Ishikawa (cell line): ENCODE results near the gene THEM4.

Experiments
- CEBPB ChIP-seq: IDR thresholded peaks from 2 replicates; pipeline ENCODE4 v1.6.1; 2012
- EGR1 ChIP-seq: IDR thresholded peaks from 2 replicates; pipeline ENCODE4 v1.6.1; 2012
- EP300 ChIP-seq: IDR thresholded peaks from 2 replicates; pipeline ENCODE4 v1.6.1; 2012; ENCODE audit warnings: borderline replicate concordance
- MAX ChIP-seq: IDR thresholded peaks from 2 replicates; pipeline ENCODE4 v1.6.1; 2012
- RAD21 ChIP-seq: IDR thresholded peaks from 2 replicates; pipeline ENCODE4 v1.6.1; 2012; ENCODE audit warnings: low read depth
- REST ChIP-seq: IDR thresholded peaks from 2 replicates; pipeline ENCODE4 v1.6.1; 2012; ENCODE audit warnings: low read depth, mild to moderate bottlenecking
- TAF1 ChIP-seq: IDR thresholded peaks from 2 replicates; pipeline ENCODE4 v1.6.1; 2012; ENCODE audit warnings: low read depth, mild to moderate bottlenecking

- TF ChIP-seq REST (no peak), TAF1 (no peak), MAX (no peak), RAD21 (no peak), CEBPB (no peak), EP300 (no peak), EGR1 (no peak)
Measured at GRCh38 chr1:151887028-151887427, 22.3 kb downstream of the THEM4 start.
